Right renal pelvis (tissue), 4 donors: ENCODE results near the gene HMGB3. TPM values are rescaled to one million over a fixed set of nuclear protein-coding genes. Genes with fewer than 3 reads are reported as not detected.

Source experiments
- DNase-seq, 4 donors: peaks; one replicate each; pipeline ENCODE4 v3.0.0-alpha.2; 2013; ENCODE audit warnings: low read depth in 4 of 4, low spot score in 3 of 4, missing footprints in 1 of 4
- polyA plus RNA-seq, 4 donors: library from polyadenylated mRNA; unstranded; fragments of 120-200 nt; gene quantifications; one replicate each; pipeline ENCODE4 v1.2.1, GENCODE V29; 2013; ENCODE audit not compliant: insufficient read length in 4 of 4

The HMGB3 gene
- polyA plus RNA-seq, 4 donors: 119 to 149 (median 134) TPM

- no peak for DNase-seq
These were observed 56.2 kb downstream of the HMGB3 start for GRCh38 chrX:151039351-151039750.

Other genes starting within 250 kb of the HMGB3 start
- gene CD99L2, start 84.7 kb upstream of the HMGB3 start, polyA plus RNA-seq: 10 to 100 TPM; 40.5 to 47.2 (median 44.1) TPM
- gene GPR50, start 193.2 kb downstream of the HMGB3 start, polyA plus RNA-seq: under 1 TPM; 0.08 to 0.12 (median 0.11) TPM